Stomach smooth muscle (tissue), 2 donors: ENCODE results near the gene USP3.

Experiments
- H3K27ac ChIP-seq: one replicate; pipeline ENCODE4 v1.7.0; 2013; ENCODE audit warnings: mild to moderate bottlenecking, low read length, inconsistent platforms
- H3K27me3 ChIP-seq, 2 donors: one replicate each; pipeline ENCODE4 v1.7.0; 2013; ENCODE audit warnings: low read length in 2 of 2; ENCODE audit not compliant: insufficient read depth in 2 of 2, control insufficient read depth in 1 of 2
- H3K36me3 ChIP-seq, 2 donors: one replicate each; pipeline ENCODE4 v1.7.0; 2013; ENCODE audit warnings: low read length in 2 of 2; ENCODE audit not compliant: control insufficient read depth in 2 of 2, insufficient read depth in 2 of 2
- H3K4me1 ChIP-seq: one replicate; pipeline ENCODE4 v1.7.0; 2013; ENCODE audit warnings: low read length; ENCODE audit not compliant: control insufficient read depth, insufficient read depth
- H3K4me3 ChIP-seq, 2 donors: one replicate each; pipeline ENCODE4 v1.7.0; 2013; ENCODE audit warnings: low read length in 2 of 2
- H3K9ac ChIP-seq, 2 donors: one replicate each; pipeline ENCODE4 v1.7.0; 2013; ENCODE audit warnings: low read length in 2 of 2, mild to moderate bottlenecking in 1 of 2
- H3K9me3 ChIP-seq, 2 donors: one replicate each; pipeline ENCODE4 v1.7.0; 2013; ENCODE audit warnings: low read length in 2 of 2; ENCODE audit not compliant: control insufficient read depth in 2 of 2
- donor health status: healthy.
- donor health status: Pancreatic carcinoma.

Gene USP3

GRCh38 chr15:63573533-63573932 lies 69.1 kb downstream of the USP3 start:
- Histone ChIP-seq H3K36me3 (peaks cover 14 to 22% of the 10 kb centered on the region in 2 donors), H3K9me3 (no peaks in the 10 kb centered on the region), H3K9ac (no peak overlapping the region), H3K4me1 (no peaks in the 10 kb centered on the region), H3K27me3 (no peaks in the 10 kb centered on the region), H3K27ac (no peak overlapping the region), H3K4me3 (no peak overlapping the region)

- H3K9me3 ChIP-seq = no peaks in the 10 kb centered on the region
- no peak overlapping the region for H3K27ac ChIP-seq
- no peak overlapping the region for H3K9ac ChIP-seq
- H3K4me1 ChIP-seq = no peaks in the 10 kb centered on the region
- H3K36me3 ChIP-seq = peaks cover 9 to 22% of the 10 kb centered on the region in 2 donors
- H3K27me3 ChIP-seq = no peaks in the 10 kb centered on the region
- no peak overlapping the region for H3K4me3 ChIP-seq
Measured at GRCh38 chr15:63575312-63575711, 70.9 kb downstream of the USP3 start.

- no peaks in the 10 kb centered on the region for H3K4me1 ChIP-seq
- H3K9ac ChIP-seq = no peak overlapping the region
- no peaks in the 10 kb centered on the region for H3K27me3 ChIP-seq
- no peak overlapping the region for H3K4me3 ChIP-seq
- H3K9me3 ChIP-seq = no peaks in the 10 kb centered on the region
- peaks cover 6 to 17% of the 10 kb centered on the region in 2 donors for H3K36me3 ChIP-seq
- no peak overlapping the region for H3K27ac ChIP-seq
Measured at GRCh38 chr15:63576441-63576840, 72.0 kb downstream of the USP3 start.

- H3K27me3 ChIP-seq = no peaks in the 10 kb centered on the region
- H3K36me3 ChIP-seq = no peaks in the 10 kb centered on the region
- H3K9me3 ChIP-seq = no peaks in the 10 kb centered on the region
- H3K27ac ChIP-seq = no peak overlapping the region
- no peak overlapping the region for H3K4me3 ChIP-seq
- no peaks in the 10 kb centered on the region for H3K4me1 ChIP-seq
- H3K9ac ChIP-seq = no peak overlapping the region
Measured at GRCh38 chr15:63582179-63582578, 77.8 kb downstream of the USP3 start.

- Histone ChIP-seq H3K9me3 (no peaks in the 10 kb centered on the region), H3K27ac (no peak overlapping the region), H3K4me3 (no peak overlapping the region), H3K4me1 (no peaks in the 10 kb centered on the region), H3K9ac (no peak overlapping the region), H3K36me3 (no peaks in the 10 kb centered on the region), H3K27me3 (no peaks in the 10 kb centered on the region)
Measured at GRCh38 chr15:63582718-63583426, 78.5 kb downstream of the USP3 start.

- Histone ChIP-seq H3K36me3 (peaks cover 16 to 26% of the 10 kb centered on the region in 2 donors), H3K9me3 (no peaks in the 10 kb centered on the region), H3K4me1 (no peaks in the 10 kb centered on the region), H3K4me3 (no peak overlapping the region), H3K9ac (no peak overlapping the region), H3K27ac (no peak overlapping the region), H3K27me3 (no peaks in the 10 kb centered on the region)
Measured at GRCh38 chr15:63586790-63587189, 82.4 kb downstream of the USP3 start.

GRCh38 chr15:63587527-63587926 lies 83.1 kb downstream of the USP3 start:
- Histone ChIP-seq H3K36me3 (peaks cover 16 to 26% of the 10 kb centered on the region in 2 donors), H3K27ac (no peak overlapping the region), H3K4me3 (no peak overlapping the region), H3K27me3 (no peaks in the 10 kb centered on the region), H3K9me3 (no peaks in the 10 kb centered on the region), H3K4me1 (no peaks in the 10 kb centered on the region), H3K9ac (no peak overlapping the region)

GRCh38 chr15:63588826-63589225 lies 84.4 kb downstream of the USP3 start:
- Histone ChIP-seq H3K36me3 (peaks cover 21 to 32% of the 10 kb centered on the region in 2 donors), H3K27ac (no peak overlapping the region), H3K9ac (no peak overlapping the region)

GRCh38 chr15:63593705-63594671 lies 89.6 kb downstream of the USP3 start:
- H3K9me3 ChIP-seq = no peaks in the 10 kb centered on the region
- H3K27ac ChIP-seq = peak overlapping the region; percentile 99
- H3K27me3 ChIP-seq = no peaks in the 10 kb centered on the region
- H3K36me3 ChIP-seq = peaks cover 18 to 29% of the 10 kb centered on the region in 2 donors
- H3K4me3 ChIP-seq = no peak overlapping the region
- H3K4me1 ChIP-seq = peaks cover 42% of the 10 kb centered on the region
- no peak overlapping the region for H3K9ac ChIP-seq

More at GRCh38 chr15:63588826-63589225, 84.4 kb downstream of the USP3 start:
- no peak overlapping the region for H3K4me3 ChIP-seq
- no peaks in the 10 kb centered on the region for H3K9me3 ChIP-seq
- no peaks in the 10 kb centered on the region for H3K4me1 ChIP-seq
- H3K27me3 ChIP-seq = no peaks in the 10 kb centered on the region

- Histone ChIP-seq H3K9me3 (no peaks in the 10 kb centered on the region), H3K27ac (peak overlapping the region; percentile 99), H3K4me3 (peak overlapping the region; percentile 1 to 35), H3K4me1 (peaks cover 52% of the 10 kb centered on the region), H3K27me3 (no peaks in the 10 kb centered on the region), H3K9ac (peak overlapping the region in 1 of 2 donors; percentile 21), H3K36me3 (peaks cover 15 to 20% of the 10 kb centered on the region in 2 donors)
Measured at GRCh38 chr15:63595065-63595464, 90.7 kb downstream of the USP3 start.
